Ishikawa (cell line): ENCODE results near the gene CPNE9.

Experiments
- CEBPB ChIP-seq: IDR thresholded peaks from 2 replicates; pipeline ENCODE4 v1.6.1; 2012
- CREB1 ChIP-seq: IDR thresholded peaks from 2 replicates; pipeline ENCODE4 v1.6.1; 2012; ENCODE audit warnings: low read depth
- EGR1 ChIP-seq: IDR thresholded peaks from 2 replicates; pipeline ENCODE4 v1.6.1; 2012
- EP300 ChIP-seq: IDR thresholded peaks from 2 replicates; pipeline ENCODE4 v1.6.1; 2012; ENCODE audit warnings: borderline replicate concordance
- FOXM1 ChIP-seq: IDR thresholded peaks from 2 replicates; pipeline ENCODE4 v1.6.1; 2012; ENCODE audit warnings: low read depth, borderline replicate concordance
- MAX ChIP-seq: IDR thresholded peaks from 2 replicates; pipeline ENCODE4 v1.6.1; 2012
- NFIC ChIP-seq: IDR thresholded peaks from 2 replicates; pipeline ENCODE4 v1.6.1; 2012
- RAD21 ChIP-seq: IDR thresholded peaks from 2 replicates; pipeline ENCODE4 v1.6.1; 2012; ENCODE audit warnings: low read depth
- REST ChIP-seq: IDR thresholded peaks from 2 replicates; pipeline ENCODE4 v1.6.1; 2012; ENCODE audit warnings: low read depth, mild to moderate bottlenecking
- TAF1 ChIP-seq: IDR thresholded peaks from 2 replicates; pipeline ENCODE4 v1.6.1; 2012; ENCODE audit warnings: low read depth, mild to moderate bottlenecking
- TCF12 ChIP-seq: IDR thresholded peaks from 2 replicates; pipeline ENCODE4 v1.6.1; 2012; ENCODE audit warnings: low read depth
- TEAD4 ChIP-seq: IDR thresholded peaks from 2 replicates; pipeline ENCODE4 v1.6.1; 2012
- USF1 ChIP-seq: IDR thresholded peaks from 2 replicates; pipeline ENCODE4 v1.6.1; 2012
- YY1 ChIP-seq: IDR thresholded peaks from 2 replicates; pipeline ENCODE4 v1.6.1; 2012; ENCODE audit warnings: low read depth
- ZBTB7A ChIP-seq: IDR thresholded peaks from 2 replicates; pipeline ENCODE4 v1.6.1; 2012; ENCODE audit warnings: low read depth

Gene CPNE9

GRCh38 chr3:9768141-9768775 is 64.6 kb downstream of the CPNE9 start:
- TF ChIP-seq USF1 (no peak), EP300 (no peak), ZBTB7A (no peak), CEBPB (no peak), REST (no peak), TAF1 (no peak), TCF12 (no peak), NFIC (no peak), EGR1 (no peak), RAD21 (no peak), CREB1 (no peak), MAX (no peak), YY1 (no peak), FOXM1 (no peak)

- TF ChIP-seq FOXM1 (no peak), REST (no peak), EGR1 (no peak)
Measured at GRCh38 chr3:9769012-9769411, 65.4 kb downstream of the CPNE9 start.

GRCh38 chr3:9769426-9770275 is 66.0 kb downstream of the CPNE9 start, which contains the start of gene CAMK1:
TSS of gene CAMK1 (minus strand) at chr3:9769947. CDS start at chr3:9767749, 2,198 bp downstream.
- TF ChIP-seq MAX: peak; percentile 62
- no peak for TF ChIP-seq EP300
- TF ChIP-seq ZBTB7A: peak; percentile 30; the same call in 1 of the 2 replicates

- TF ChIP-seq CEBPB: no peak
- peak; percentile 81 for TF ChIP-seq USF1
Measured at GRCh38 chr3:9770276-9770812, 66.7 kb downstream of the CPNE9 start.

GRCh38 chr3:9776896-9777693 is 73.5 kb downstream of the CPNE9 start:
- TF ChIP-seq TCF12 (no peak), FOXM1 (no peak), YY1 (no peak), RAD21 (no peak)

- TF ChIP-seq TCF12: no peak
- TF ChIP-seq USF1: no peak
- TF ChIP-seq CREB1: no peak
- no peak for TF ChIP-seq RAD21
- TF ChIP-seq EGR1: no peak
- no peak for TF ChIP-seq CEBPB
- TF ChIP-seq NFIC: no peak
- TF ChIP-seq REST: no peak
- no peak for TF ChIP-seq YY1
- no peak for TF ChIP-seq TEAD4
- no peak for TF ChIP-seq FOXM1
- no peak for TF ChIP-seq MAX
- no peak for TF ChIP-seq EP300
Measured at GRCh38 chr3:9777694-9778021, 74.0 kb downstream of the CPNE9 start.
